ENCODE results near the gene CALN1. TPM values are rescaled to one million over a fixed set of nuclear protein-coding genes. Genes with fewer than 3 reads are reported as not detected.

The CALN1 gene
- polyA plus RNA-seq, 3 donors: under 0.01 TPM; not detected in 2

DNA sequence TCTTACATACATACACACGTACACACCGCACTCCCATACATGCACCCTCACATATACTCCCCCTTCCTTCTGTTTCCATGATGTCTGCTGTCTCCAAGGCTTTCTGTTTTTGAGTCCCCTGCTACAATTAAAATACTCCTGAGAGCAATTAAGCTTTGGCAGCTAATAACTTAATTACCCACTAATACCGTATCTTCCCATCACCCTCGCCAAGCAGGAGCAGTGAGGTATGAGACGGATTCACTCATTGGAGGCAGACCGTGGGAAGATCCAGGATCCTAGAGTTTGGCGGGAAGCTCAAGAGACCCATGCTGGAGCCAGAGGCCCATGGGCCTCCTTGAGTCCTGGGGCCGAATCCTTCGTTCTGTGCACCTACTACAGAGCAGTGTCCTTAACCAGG lies 1.7 kb upstream of the CALN1 start:
- no peak overlapping the region for H3K4me2 ChIP-seq (replicated peaks; ENCODE audit: extremely low read depth, low read length, poor library complexity, severe bottlenecking)
- H3K4me3 ChIP-seq (replicated peaks in 1 of 3; ENCODE audit: low read depth in 2 of 3, low read length in 3 of 3): no peak overlapping the region
- no peak overlapping the region for H2AFZ ChIP-seq (ENCODE audit: insufficient read depth, low read depth, low read length, poor library complexity, severe bottlenecking)
- H3K4me3 Mint-ChIP-seq: no peak overlapping the region
- H4K20me1 ChIP-seq (ENCODE audit: insufficient read depth, low read length): no peaks in the 10 kb centered on the region
- H3K27ac ChIP-seq (ENCODE audit: low read depth in 1 of 2, low read length in 2 of 2): no peak overlapping the region
- no peak for DNase-seq
- no peak overlapping the region for H3K9ac ChIP-seq (ENCODE audit: insufficient read depth, low read length, poor library complexity, severe bottlenecking)
- TF ChIP-seq, protein P1, sequence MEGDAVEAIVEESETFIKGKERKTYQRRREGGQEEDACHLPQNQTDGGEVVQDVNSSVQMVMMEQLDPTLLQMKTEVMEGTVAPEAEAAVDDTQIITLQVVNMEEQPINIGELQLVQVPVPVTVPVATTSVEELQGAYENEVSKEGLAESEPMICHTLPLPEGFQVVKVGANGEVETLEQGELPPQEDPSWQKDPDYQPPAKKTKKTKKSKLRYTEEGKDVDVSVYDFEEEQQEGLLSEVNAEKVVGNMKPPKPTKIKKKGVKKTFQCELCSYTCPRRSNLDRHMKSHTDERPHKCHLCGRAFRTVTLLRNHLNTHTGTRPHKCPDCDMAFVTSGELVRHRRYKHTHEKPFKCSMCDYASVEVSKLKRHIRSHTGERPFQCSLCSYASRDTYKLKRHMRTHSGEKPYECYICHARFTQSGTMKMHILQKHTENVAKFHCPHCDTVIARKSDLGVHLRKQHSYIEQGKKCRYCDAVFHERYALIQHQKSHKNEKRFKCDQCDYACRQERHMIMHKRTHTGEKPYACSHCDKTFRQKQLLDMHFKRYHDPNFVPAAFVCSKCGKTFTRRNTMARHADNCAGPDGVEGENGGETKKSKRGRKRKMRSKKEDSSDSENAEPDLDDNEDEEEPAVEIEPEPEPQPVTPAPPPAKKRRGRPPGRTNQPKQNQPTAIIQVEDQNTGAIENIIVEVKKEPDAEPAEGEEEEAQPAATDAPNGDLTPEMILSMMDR (IDR thresholded peaks at IDR 0.05): no peak
- no peak overlapping the region for H3K27ac Mint-ChIP-seq
- H3K27me3 Mint-ChIP-seq (ENCODE audit: low read depth in 3 of 3): no peaks in the 10 kb centered on the region
- no peaks in the 10 kb centered on the region for H3K27me3 ChIP-seq (ENCODE audit: control insufficient read depth in 2 of 2, insufficient read depth in 2 of 2, low read length in 2 of 2)
- no peaks in the 10 kb centered on the region for H3K36me3 ChIP-seq (replicated peaks in 1 of 2; ENCODE audit: control insufficient read depth in 1 of 2, insufficient read depth in 2 of 2, low read length in 2 of 2)
- intact Hi-C loops (cut with micrococcal nuclease): no loop called here
- H3K9me3 ChIP-seq (replicated peaks in 1 of 2; ENCODE audit: control insufficient read depth in 1 of 2, insufficient read depth in 1 of 2, low read length in 2 of 2): no peaks in the 10 kb centered on the region
- 98% methylated on average over 6 of the region's 9 CpGs for WGBS (ENCODE audit: insufficient coverage)
- H3K4me1 ChIP-seq (ENCODE audit: control insufficient read depth in 1 of 2, insufficient read depth in 2 of 2, low read length in 2 of 2): no peaks in the 10 kb centered on the region
- H3K36me3 Mint-ChIP-seq: no peaks in the 10 kb centered on the region
- H3K9me3 Mint-ChIP-seq: peaks cover 0 to 13% (median 4%) of the 10 kb centered on the region in 7 donors
- H3K4me1 Mint-ChIP-seq: no peaks in the 10 kb centered on the region
- H3K79me2 ChIP-seq (ENCODE audit: insufficient read depth, low read length): no peaks in the 10 kb centered on the region

DNA sequence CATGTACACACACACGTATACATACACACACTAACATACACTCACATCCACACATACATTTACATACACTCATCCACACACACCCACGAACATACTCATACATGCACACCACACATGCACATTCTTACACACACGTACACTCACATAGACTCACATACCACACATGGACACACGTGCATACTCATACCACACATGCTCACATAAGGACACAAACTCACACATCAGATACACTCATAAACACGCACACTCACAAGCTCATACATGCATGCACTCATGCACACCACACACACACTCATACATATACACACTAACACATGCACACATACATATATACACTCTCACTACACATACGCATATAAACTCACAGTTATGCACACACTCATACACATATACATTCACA lies 1.2 kb upstream of the CALN1 start:
- H3K27me3 ChIP-seq (ENCODE audit: control insufficient read depth in 2 of 2, insufficient read depth in 2 of 2, low read length in 2 of 2): no peaks in the 10 kb centered on the region
- no peak overlapping the region for H3K4me2 ChIP-seq (replicated peaks; ENCODE audit: extremely low read depth, low read length, poor library complexity, severe bottlenecking)
- WGBS (ENCODE audit: insufficient coverage): 98% methylated on average over 6 of the region's 6 CpGs
- no peak for DNase-seq
- no peak overlapping the region for H3K9ac ChIP-seq (ENCODE audit: insufficient read depth, low read length, poor library complexity, severe bottlenecking)
- no peak overlapping the region for H3K4me3 ChIP-seq (replicated peaks in 1 of 3; ENCODE audit: low read depth in 2 of 3, low read length in 3 of 3)
- H3K27ac ChIP-seq (ENCODE audit: low read depth in 1 of 2, low read length in 2 of 2): no peak overlapping the region
- no peak overlapping the region for H3K27ac Mint-ChIP-seq
- no peak overlapping the region for H3K4me3 Mint-ChIP-seq
- TF ChIP-seq, protein P1 (IDR thresholded peaks at IDR 0.05): no peak
- no peak overlapping the region for H2AFZ ChIP-seq (ENCODE audit: insufficient read depth, low read depth, low read length, poor library complexity, severe bottlenecking)
- peaks cover 0 to 9% (median 2%) of the 10 kb centered on the region in 7 donors for H3K9me3 Mint-ChIP-seq
- intact Hi-C loops (cut with micrococcal nuclease): no loop called here
- H3K9me3 ChIP-seq (replicated peaks in 1 of 2; ENCODE audit: control insufficient read depth in 1 of 2, insufficient read depth in 1 of 2, low read length in 2 of 2): no peaks in the 10 kb centered on the region
- no peaks in the 10 kb centered on the region for H3K36me3 ChIP-seq (replicated peaks in 1 of 2; ENCODE audit: control insufficient read depth in 1 of 2, insufficient read depth in 2 of 2, low read length in 2 of 2)
- H3K27me3 Mint-ChIP-seq (ENCODE audit: low read depth in 3 of 3): no peaks in the 10 kb centered on the region
- no peaks in the 10 kb centered on the region for H4K20me1 ChIP-seq (ENCODE audit: insufficient read depth, low read length)
- no peaks in the 10 kb centered on the region for H3K79me2 ChIP-seq (ENCODE audit: insufficient read depth, low read length)
- no peaks in the 10 kb centered on the region for H3K36me3 Mint-ChIP-seq
- no peaks in the 10 kb centered on the region for H3K4me1 ChIP-seq (ENCODE audit: control insufficient read depth in 1 of 2, insufficient read depth in 2 of 2, low read length in 2 of 2)
- no peaks in the 10 kb centered on the region for H3K4me1 Mint-ChIP-seq

Data from CD14-positive monocyte (primary cell).